ENCODE measurements around the gene IQCE.

GRCh38 chr7:2635148-2635668 lies 76.4 kb downstream of the IQCE start:
- TF ChIP-seq POLR2A (IDR thresholded peaks at IDR 0.05; ENCODE audit: low read length) (no peak), GATA1 (IDR thresholded peaks at IDR 0.05; ENCODE audit: low read depth, low read length) (no peak)

Measured in erythroblast (primary cell).